A673 (cell line): ENCODE data around the gene AMY2A. TPM values are rescaled to one million over a fixed set of nuclear protein-coding genes. Genes with fewer than 3 reads are reported as not detected.
"Not testable (repeated sequence)": the region's sequence is repeated elsewhere in the genome, so short reads cannot be mapped to it uniquely, and the experiment has no call there.

Experiments
- BruUV-seq: library from RNA; stranded (reverse); fragments of 400-500 nt; replicated peaks from 2 replicates; lab custom pipeline; 2021; lab: Mats Ljungman, UMichigan
- CTCF ChIA-PET: fragments of 300-600 bp; sonication (Branson Sonifier 250); formaldehyde crosslinking; loops from one replicate; lab custom pipeline; 2022; ENCODE audit warnings: antibody characterized with exemption; lab: Charles Lee
- POLR2A ChIA-PET: fragments of 300-600 bp; sonication (Branson Sonifier 250); formaldehyde crosslinking; loops from one replicate; lab custom pipeline; 2022; ENCODE audit warnings: antibody characterized with exemption; ENCODE audit not compliant: low non-redundant PET; lab: Charles Lee
- DNase-seq: peaks from one replicate; pipeline ENCODE4 v3.0.0-alpha.2; 2015; ENCODE audit warnings: low spot score
- H3K27ac ChIP-seq: fragments of 200-600 bp; sonication (generic); 2 replicates; pipeline ENCODE4 v1.5.1; 2016; ENCODE audit warnings: mixed run types, low read depth, mild to moderate bottlenecking, mixed read lengths, antibody characterized with exemption, low read length; ENCODE audit not compliant: poor library complexity, severe bottlenecking
- H3K27me3 ChIP-seq: fragments of 200-600 bp; sonication (generic); replicated peaks from 2 replicates; pipeline ENCODE4 v1.6.1; 2017; ENCODE audit warnings: mixed run types, low read depth, mild to moderate bottlenecking, mixed read lengths, antibody characterized with exemption, low read length; ENCODE audit not compliant: insufficient read depth, poor library complexity
- H3K36me3 ChIP-seq: fragments of 200-600 bp; sonication (generic); 2 replicates; pipeline ENCODE4 v1.6.1; 2016; ENCODE audit warnings: mixed run types, mild to moderate bottlenecking, mixed read lengths, antibody characterized with exemption, low read length; ENCODE audit not compliant: insufficient read depth, poor library complexity, severe bottlenecking
- H3K4me1 ChIP-seq: fragments of 200-600 bp; sonication (generic); 2 replicates; pipeline ENCODE4 v1.6.1; 2017; ENCODE audit warnings: mixed run types, mild to moderate bottlenecking, mixed read lengths, antibody characterized with exemption, low read length; ENCODE audit not compliant: insufficient read depth, poor library complexity, severe bottlenecking
- H3K4me3 ChIP-seq: fragments of 200-600 bp; sonication (generic); 2 replicates; pipeline ENCODE4 v1.5.1; 2016; ENCODE audit warnings: low read depth, mixed run types, mild to moderate bottlenecking, mixed read lengths, low read length; ENCODE audit not compliant: poor library complexity, severe bottlenecking
- H3K9me3 ChIP-seq: fragments of 200-600 bp; sonication (generic); 2 replicates; pipeline ENCODE4 v1.6.1; 2016; ENCODE audit warnings: mixed run types, low read depth, mild to moderate bottlenecking, mixed read lengths, antibody characterized with exemption, low read length; ENCODE audit not compliant: poor library complexity, severe bottlenecking
- CTCF ChIP-seq: fragments of 300-800, 200-600 bp; sonication (generic); conservative IDR thresholded peaks from 2 replicates; pipeline ENCODE4 v1.5.1; 2017; ENCODE audit warnings: low read depth, mild to moderate bottlenecking, antibody characterized with exemption, low read length, moderate library complexity, mixed read lengths
- EZH2 ChIP-seq: fragments of 200-600 bp; sonication (generic); IDR thresholded peaks from 2 replicates; pipeline ENCODE4 v1.6.1; 2017; ENCODE audit warnings: borderline replicate concordance, low read depth, mild to moderate bottlenecking, mixed read lengths, antibody characterized with exemption, low read length; ENCODE audit not compliant: poor library complexity, severe bottlenecking
- intact Hi-C: fragments of 100-400 bp; cut with micrococcal nuclease; formaldehyde crosslinking; loops from one replicate; pipeline ENCODE4 v1.10.0; 2022; ENCODE audit not compliant: unreplicated experiment
- total RNA-seq: library from RNA; stranded (reverse); gene quantifications from 2 replicates; pipeline ENCODE4 v1.2.3, GENCODE V29; 2021

AMY2A gene
- total RNA-seq, 1 experiment from 2014 or later, result not detected

DNA sequence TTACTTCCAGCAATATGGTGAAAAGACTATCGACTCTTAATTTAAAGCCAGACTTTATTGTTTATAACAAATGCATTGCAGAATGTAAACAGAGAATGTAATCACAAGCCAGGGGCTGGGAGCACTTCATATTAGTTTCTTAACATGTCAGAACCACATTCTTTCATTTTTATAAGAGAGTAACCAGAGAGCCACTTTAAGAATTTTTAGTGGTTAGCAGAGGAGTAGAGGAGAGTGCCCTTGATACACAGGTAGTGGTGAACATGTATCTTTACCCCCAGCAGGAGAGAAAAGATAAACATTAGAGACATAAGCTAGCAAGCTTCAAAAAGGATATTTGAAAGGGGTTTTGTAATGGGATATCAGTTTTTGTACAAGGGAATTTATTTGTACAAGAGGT lies 34.8 kb upstream of the AMY2A start:
- H3K27me3 ChIP-seq, result no peaks in the 10 kb centered on the region
- intact Hi-C loops, result no loop called here
- CTCF ChIA-PET, result no interaction called here
- POLR2A ChIA-PET, result no interaction called here
- H3K36me3 ChIP-seq, result no peaks in the 10 kb centered on the region
- no TSS peak for BruUV-seq
- peaks cover 4% of the 10 kb centered on the region for H3K9me3 ChIP-seq
- TF ChIP-seq CTCF (no peak), EZH2 (no peak)
- peaks cover 12% of the 10 kb centered on the region for H3K4me1 ChIP-seq
- DNase-seq, result no peak
- H3K4me3 ChIP-seq, result no peak overlapping the region
- H3K27ac ChIP-seq, result no peak overlapping the region

- H3K4me3 ChIP-seq, result no peak overlapping the region
- CTCF ChIA-PET, result no interaction called here
- H3K27me3 ChIP-seq, result no peaks in the 10 kb centered on the region
- BruUV-seq, result no TSS peak
- DNase-seq, result no peak
- no peak for TF ChIP-seq EZH2
- TF ChIP-seq CTCF, result no peak
- peaks cover 14% of the 10 kb centered on the region for H3K9me3 ChIP-seq
- POLR2A ChIA-PET, result no interaction called here
- no peak overlapping the region for H3K27ac ChIP-seq
- no peaks in the 10 kb centered on the region for H3K36me3 ChIP-seq
- peaks cover 12% of the 10 kb centered on the region for H3K4me1 ChIP-seq
- intact Hi-C loops, result no loop called here
These were observed 33.3 kb upstream of the AMY2A start for GRCh38 chr1:103583887-103584286.

DNA sequence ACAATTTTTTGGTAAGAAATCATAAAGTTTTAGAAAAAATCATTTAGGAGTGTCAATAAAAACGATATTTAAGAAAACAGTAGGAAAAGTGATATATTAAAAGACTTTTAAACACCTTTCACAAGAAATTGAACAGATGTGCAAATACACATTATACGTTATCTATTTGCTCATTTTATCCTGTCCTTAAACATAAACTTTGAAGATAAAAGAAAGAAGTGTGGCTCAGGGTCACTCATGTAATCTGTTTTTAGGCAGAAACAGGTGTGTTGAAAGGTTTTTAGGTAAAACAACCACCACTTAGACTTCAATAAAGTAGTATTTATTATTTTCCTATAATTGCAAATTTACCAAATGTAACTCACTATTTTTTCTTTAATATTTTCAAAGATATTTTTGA lies 32.7 kb upstream of the AMY2A start:
- Histone ChIP-seq H3K4me1 (peaks cover 12% of the 10 kb centered on the region), H3K27me3 (no peaks in the 10 kb centered on the region), H3K36me3 (no peaks in the 10 kb centered on the region), H3K27ac (no peak overlapping the region), H3K9me3 (peaks cover 14% of the 10 kb centered on the region), H3K4me3 (no peak overlapping the region)
- ChIA-PET POLR2A (no interaction called here), CTCF (no interaction called here)
- no peak for DNase-seq
- intact Hi-C loops, result no loop called here
- TF ChIP-seq CTCF, result no peak
- TF ChIP-seq EZH2, result no peak
- no TSS peak for BruUV-seq

- CTCF ChIA-PET, POLR2A ChIA-PET, H3K4me1 ChIP-seq, H3K9me3 ChIP-seq, H3K27me3 ChIP-seq, DNase-seq, H3K27ac ChIP-seq, H3K4me3 ChIP-seq, intact Hi-C loops, H3K36me3 ChIP-seq, BruUV-seq: not testable (repeated sequence)
These were observed 14.5 kb upstream of the AMY2A start for GRCh38 chr1:103602740-103603139.
